Psoas muscle (tissue), 8 donors: ENCODE data around the gene ARHGAP9. TPM values are rescaled to one million over a fixed set of nuclear protein-coding genes. Genes with fewer than 3 reads are reported as not detected.
"Not testable (repeated sequence)": the region's sequence is repeated elsewhere in the genome, so short reads cannot be mapped to it uniquely, and the experiment has no call there.

Source experiments
- ATAC-seq, 4 donors: fragments of 200-7000 bp; cut with Tn5 transposase; one replicate each; pipeline ENCODE4 v1.9.1; 2020; ENCODE audit warnings: moderate library complexity in 3 of 4, mild to moderate bottlenecking in 2 of 4
- DNase-seq, 2 donors: peaks; one replicate each; pipeline ENCODE4 v3.0.0-alpha.2; 2020
- H3K27ac ChIP-seq: fragments of 200-600 bp; one replicate; pipeline ENCODE4 v1.8.0; 2022
- H3K27me3 ChIP-seq, 3 donors: fragments of 200-600 bp in 1 of 3; one replicate each; pipeline versions ENCODE4 v1.6.1 to v1.8.0; 2013 to 2022; ENCODE audit warnings: low read length in 2 of 3, mild to moderate bottlenecking in 2 of 3, moderate library complexity in 1 of 3; ENCODE audit not compliant: insufficient read depth in 3 of 3
- H3K36me3 ChIP-seq, 2 donors: fragments of 200-600 bp in 1 of 2; one replicate each; pipeline versions ENCODE4 v1.6.1 to v1.8.0; 2013 to 2022; ENCODE audit warnings: low read depth in 1 of 2, mild to moderate bottlenecking in 1 of 2, moderate library complexity in 1 of 2; ENCODE audit not compliant: insufficient read depth in 1 of 2
- H3K4me1 ChIP-seq: fragments of 200-600 bp; one replicate; pipeline ENCODE4 v1.8.0; 2022
- H3K4me3 ChIP-seq: fragments of 200-600 bp; one replicate; pipeline ENCODE4 v1.8.0; 2022; ENCODE audit warnings: mild to moderate bottlenecking
- H3K9me3 ChIP-seq: fragments of 200-600 bp; one replicate; pipeline ENCODE4 v1.8.0; 2022
- CTCF ChIP-seq: fragments of 200-600 bp; IDR thresholded peaks from one replicate; pipeline ENCODE4 v1.8.0; 2022; ENCODE audit warnings: antibody characterized with exemption
- WGBS, 3 donors: extraction: QIAGEN DNeasy Blood & Tissue Kit; methylation state at CpG; one replicate each; pipeline versions ENCODE4 v1.1.6 to v1.1.7; 2013; 5-methylcytosine and 5-hydroxymethylcytosine counted together
- intact Hi-C, 2 donors: fragments of 100-400 bp; cut with DNase I; formaldehyde crosslinking; loops; one replicate each; pipeline versions ENCODE4 v1.11.0 to v1.14.2; 2022
- polyA plus RNA-seq, 3 donors: library from polyadenylated mRNA; stranded (reverse); fragments of 200-250 nt; gene quantifications; one replicate each; pipeline ENCODE4 v1.2.3, GENCODE V29; 2013
- total RNA-seq, 4 donors: library from RNA; stranded (reverse); fragmentation: NEBNext Ultra II Directional in 2 of 4; extraction: Animal tissue kit (Norgen Biotek cat#: 25700) in 2 of 4; gene quantifications; one replicate each; pipeline versions ENCODE4 v1.2.1 to v1.2.4, GENCODE V29; 2021 to 2023
- donor health status: healthy with polysubstance abuse.
- donor health status: DM: no; HTN: no; CAD: no; lungs with moderate emphysema.
- donor health status: Bipolar disorder and iron deficiency.
- donor health status: healthy.
- donor health status: DM: yes; HTN: yes; CAD: no.
- donor health status: DM: no; HTN: no; CAD: no.
- donor health status: DM: no; HTN: no; CAD: no.
- donor health status: DM: yes; HTN: yes; CAD: no.

The ARHGAP9 gene
- total and polyA plus RNA-seq, 7 donors, result 0.91 to 5.4 (median 2.0) TPM

GRCh38 chr12:57450057-57450456 is 29.6 kb downstream of the ARHGAP9 start:
- no peak for ATAC-seq
- Histone ChIP-seq H3K9me3 (no peaks in the 10 kb centered on the region), H3K4me3 (no peak overlapping the region), H3K27ac (no peak overlapping the region), H3K4me1 (peaks cover 22% of the 10 kb centered on the region), H3K36me3 (no peaks in the 10 kb centered on the region), H3K27me3 (no peaks in the 10 kb centered on the region)
- WGBS, 3 donors, result 79 to 98% (median 89%) methylated on average over 3 of the region's 3 CpGs
- TF ChIP-seq CTCF, result no peak
- intact Hi-C loops, result loop anchor here in 1 of 2 donors (5.0 kb wide), 1 partner anchor 148 kb away; no protein-coding TSS in a partner anchor
- DNase-seq, result no peak

GRCh38 chr12:57449375-57449774 is 30.3 kb downstream of the ARHGAP9 start:
- Histone ChIP-seq H3K9me3 (no peaks in the 10 kb centered on the region), H3K27ac (no peak overlapping the region), H3K4me1 (peaks cover 17% of the 10 kb centered on the region), H3K36me3 (no peaks in the 10 kb centered on the region), H3K4me3 (no peak overlapping the region), H3K27me3 (no peaks in the 10 kb centered on the region)
- intact Hi-C loops, result no loop called here
- ATAC-seq, result no peak
- no peak for DNase-seq
- WGBS, 3 donors, result 94 to 99% (median 96%) methylated on average over 7 of the region's 7 CpGs
- no peak for TF ChIP-seq CTCF

- no peak overlapping the region for H3K27ac ChIP-seq
- H3K36me3 ChIP-seq, result no peaks in the 10 kb centered on the region
- no peaks in the 10 kb centered on the region for H3K9me3 ChIP-seq
- WGBS, 3 donors, result 78 to 85% (median 81%) methylated on average over 2 of the region's 2 CpGs
- no peak for TF ChIP-seq CTCF
- intact Hi-C loops, result no loop called here
- no peaks in the 10 kb centered on the region for H3K27me3 ChIP-seq
- no peak for DNase-seq
- no peak overlapping the region for H3K4me3 ChIP-seq
- ATAC-seq, result no peak
- peaks cover 17% of the 10 kb centered on the region for H3K4me1 ChIP-seq
These were observed 31.0 kb downstream of the ARHGAP9 start for GRCh38 chr12:57448669-57449068.

GRCh38 chr12:57446292-57446960 is 33.2 kb downstream of the ARHGAP9 start:
- no peaks in the 10 kb centered on the region for H3K9me3 ChIP-seq
- H3K4me3 ChIP-seq, result no peak overlapping the region
- DNase-seq (no peak), ATAC-seq (no peak)
- no peak for TF ChIP-seq CTCF
- no peaks in the 10 kb centered on the region for H3K36me3 ChIP-seq
- no peaks in the 10 kb centered on the region for H3K27me3 ChIP-seq
- H3K4me1 ChIP-seq, result no peaks in the 10 kb centered on the region
- 96% methylated on average over 6 of the region's 6 CpGs for WGBS, 3 donors
- H3K27ac ChIP-seq, result no peak overlapping the region
- intact Hi-C loops, result no loop called here

- Histone ChIP-seq H3K4me3 (no peak overlapping the region), H3K9me3 (no peaks in the 10 kb centered on the region), H3K27me3 (no peaks in the 10 kb centered on the region), H3K4me1 (no peaks in the 10 kb centered on the region), H3K36me3 (no peaks in the 10 kb centered on the region), H3K27ac (no peak overlapping the region)
- ATAC-seq (no peak), DNase-seq (no peak)
- 60 to 80% (median 67%) methylated on average over 5 of the region's 5 CpGs for WGBS, 3 donors
- TF ChIP-seq CTCF, result no peak
- intact Hi-C loops, result no loop called here
These were observed 34.9 kb downstream of the ARHGAP9 start for GRCh38 chr12:57444744-57445143.

- H3K4me1 ChIP-seq, H3K27me3 ChIP-seq, H3K27ac ChIP-seq, DNase-seq, H3K36me3 ChIP-seq, ATAC-seq, H3K9me3 ChIP-seq, intact Hi-C loops, H3K4me3 ChIP-seq: not testable (repeated sequence)
- 79 to 83% (median 81%) methylated on average over 6 of the region's 6 CpGs for WGBS, 3 donors
These were observed 35.3 kb downstream of the ARHGAP9 start for GRCh38 chr12:57444337-57444736.
